Measurements from ENCODE around the gene IL22RA2. TPM values are rescaled to one million over a fixed set of nuclear protein-coding genes. Genes with fewer than 3 reads are reported as not detected.

IL22RA2 gene
- total RNA-seq, 1 experiment from 2014 or later, result not detected

DNA sequence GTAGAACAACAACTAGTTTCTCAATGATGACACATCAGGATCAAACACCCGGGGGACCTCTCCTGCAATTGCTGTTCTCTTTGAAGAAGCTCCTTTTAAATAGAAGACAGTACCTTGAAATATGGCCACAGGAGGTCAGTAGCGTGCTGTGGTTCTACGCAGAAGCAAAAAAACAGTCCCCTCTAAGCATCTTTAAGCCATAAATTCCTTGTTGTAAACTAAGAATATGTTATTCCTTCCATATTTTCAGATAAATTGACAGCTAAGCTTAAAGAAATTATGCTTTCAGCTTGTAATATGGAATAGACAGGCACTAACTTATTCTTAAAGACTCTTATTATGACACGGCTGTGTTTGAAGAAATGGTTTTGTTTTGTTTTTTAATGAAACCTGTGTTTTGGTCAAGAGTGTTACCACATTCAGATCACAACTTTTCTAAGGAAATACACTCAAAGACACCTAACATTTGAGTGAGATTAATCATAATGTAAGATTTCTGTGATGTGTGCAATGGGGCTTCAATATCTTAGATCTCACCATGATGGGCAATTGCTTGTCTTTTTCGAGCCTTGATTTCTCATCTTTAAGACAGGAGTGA lies 78.9 kb downstream of the IL22RA2 start:
- no peaks in the 10 kb centered on the region for H3K79me2 ChIP-seq (ENCODE audit: low read length)
- no peaks in the 10 kb centered on the region for H3K9me2 ChIP-seq (replicated peaks; ENCODE audit: low read length)
- ChIA-PET CTCF (interaction anchor here (0.6 to 1.0 kb wide), 8 partner anchors 80 to 321 kb away, joined by 3 to 13 read pairs (median 4); no protein-coding TSS in a partner anchor), POLR2A (ENCODE audit: unreplicated experiment) (interaction anchor here (0.6 kb wide), 1 partner anchor 51 kb away, joined by 3 read pairs; no protein-coding TSS in a partner anchor)
- H3K9ac ChIP-seq (ENCODE audit: low read length), result no peak overlapping the region
- no peak overlapping the region for H3K4me2 ChIP-seq (ENCODE audit: low read length)
- no peak overlapping the region for H2AFZ ChIP-seq (ENCODE audit: low read length)
- DNase-seq (peak; percentile 83), ATAC-seq (peak; percentile 81)
- no peak overlapping the region for H3K27ac ChIP-seq (ENCODE audit: low read length)
- H3K9me3 ChIP-seq (ENCODE audit: low read length), result no peaks in the 10 kb centered on the region
- H3K27me3 ChIP-seq (ENCODE audit: low read length), result no peaks in the 10 kb centered on the region
- no peak overlapping the region for H3K4me3 ChIP-seq (ENCODE audit: low read length)
- H3K4me1 ChIP-seq (ENCODE audit: insufficient read depth, low read length), result 0 out of 2 replicates have a peak, but pooled peaks cover 4% of the 10 kb centered on the region
- intact Hi-C loops (cut with micrococcal nuclease), result loop anchor here (1.0 to 2.0 kb wide), 4 partner anchors 108 to 547 kb away; no protein-coding TSS in a partner anchor
- H4K20me1 ChIP-seq (ENCODE audit: low read length), result no peaks in the 10 kb centered on the region
- no peaks in the 10 kb centered on the region for H3K36me3 ChIP-seq (ENCODE audit: low read depth, low read length)
- no peaks in the 10 kb centered on the region for H3F3A ChIP-seq (ENCODE audit: low read length, unreplicated experiment)
- no TSS peak for BruUV-seq (replicated peaks)
- TF ChIP-seq, protein P1, sequence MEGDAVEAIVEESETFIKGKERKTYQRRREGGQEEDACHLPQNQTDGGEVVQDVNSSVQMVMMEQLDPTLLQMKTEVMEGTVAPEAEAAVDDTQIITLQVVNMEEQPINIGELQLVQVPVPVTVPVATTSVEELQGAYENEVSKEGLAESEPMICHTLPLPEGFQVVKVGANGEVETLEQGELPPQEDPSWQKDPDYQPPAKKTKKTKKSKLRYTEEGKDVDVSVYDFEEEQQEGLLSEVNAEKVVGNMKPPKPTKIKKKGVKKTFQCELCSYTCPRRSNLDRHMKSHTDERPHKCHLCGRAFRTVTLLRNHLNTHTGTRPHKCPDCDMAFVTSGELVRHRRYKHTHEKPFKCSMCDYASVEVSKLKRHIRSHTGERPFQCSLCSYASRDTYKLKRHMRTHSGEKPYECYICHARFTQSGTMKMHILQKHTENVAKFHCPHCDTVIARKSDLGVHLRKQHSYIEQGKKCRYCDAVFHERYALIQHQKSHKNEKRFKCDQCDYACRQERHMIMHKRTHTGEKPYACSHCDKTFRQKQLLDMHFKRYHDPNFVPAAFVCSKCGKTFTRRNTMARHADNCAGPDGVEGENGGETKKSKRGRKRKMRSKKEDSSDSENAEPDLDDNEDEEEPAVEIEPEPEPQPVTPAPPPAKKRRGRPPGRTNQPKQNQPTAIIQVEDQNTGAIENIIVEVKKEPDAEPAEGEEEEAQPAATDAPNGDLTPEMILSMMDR (conservative IDR thresholded peaks at IDR 0.05; ENCODE audit: low read depth, low read length), result peak; percentile 77
- no peak for TF ChIP-seq EZH2 (IDR thresholded peaks at IDR 0.05; ENCODE audit: low read length, unreplicated experiment)

Other genes starting within 250 kb of the IL22RA2 start
- 3.5 and 6.0 TPM in 2 replicates for gene IL20RA, start 128.7 kb downstream of the IL22RA2 start, total RNA-seq (2014; rRNA removed)
- 15.8 and 24.6 TPM in 2 replicates for gene IFNGR1, start 45.7 kb upstream of the IL22RA2 start, total RNA-seq (2014; rRNA removed)